Keratinocyte (primary cell): ENCODE measurements around the gene KRTAP5-4. TPM values are rescaled to one million over a fixed set of nuclear protein-coding genes. Genes with fewer than 3 reads are reported as not detected.

Experiments used
- DNase-seq: peaks from one replicate; pipeline ENCODE4 v3.0.0-alpha.2; 2011; ENCODE audit warnings: low read depth, missing footprints, low spot score
- FAIRE-seq: peaks from 2 replicates; lab custom pipeline; 2011; peaks lifted over from hg19 to GRCh38; lab: Jason Lieb, UNC
- H2AFZ ChIP-seq: 2 replicates; pipeline ENCODE4 v1.6.0; 2012; ENCODE audit warnings: low read length, control low read depth, inconsistent platforms; ENCODE audit not compliant: control insufficient read depth
- H3K27ac ChIP-seq: 2 replicates; pipeline ENCODE4 v1.5.1; 2011; ENCODE audit warnings: low read length; ENCODE audit not compliant: control insufficient read depth, insufficient read depth
- H3K27me3 ChIP-seq: 3 replicates; pipeline ENCODE4 v1.6.0; 2011; ENCODE audit warnings: low read length; ENCODE audit not compliant: control insufficient read depth, insufficient read depth; ENCODE audit errors: extremely low read depth
- H3K36me3 ChIP-seq, 2 experiments: 2 replicates in 1 of 2; 3 replicates in 1 of 2; pipeline ENCODE4 v1.5.1; 2011; ENCODE audit warnings: low read length in 2 of 2, mild to moderate bottlenecking in 1 of 2; ENCODE audit not compliant: control insufficient read depth in 2 of 2, insufficient read depth in 2 of 2; ENCODE audit errors: extremely low read depth in 1 of 2
- H3K4me1 ChIP-seq: 3 replicates; pipeline ENCODE4 v1.5.1; 2011; ENCODE audit warnings: low read length; ENCODE audit not compliant: control insufficient read depth, insufficient read depth; ENCODE audit errors: extremely low read depth
- H3K4me2 ChIP-seq: 3 replicates; pipeline ENCODE4 v1.6.0; 2011; ENCODE audit warnings: low read depth, low read length; ENCODE audit not compliant: control insufficient read depth, insufficient read depth; ENCODE audit errors: extremely low read depth
- H3K4me3 ChIP-seq, 3 experiments: fragments of 200-600 bp in 1 of 3; sonication (generic) in 1 of 3; 2 replicates in 2 of 3; 3 replicates in 1 of 3; pipeline ENCODE4 v1.5.1; 2011 to 2016; ENCODE audit warnings: low read length in 3 of 3, mild to moderate bottlenecking in 3 of 3, control low read depth in 2 of 3, inconsistent platforms in 1 of 3, low read depth in 1 of 3, mixed read lengths in 1 of 3, mixed run types in 1 of 3, moderate library complexity in 1 of 3; ENCODE audit not compliant: control insufficient read depth in 2 of 3, insufficient read depth in 2 of 3; ENCODE audit errors: extremely low read depth in 1 of 3
- H3K79me2 ChIP-seq: 2 replicates; pipeline ENCODE4 v1.6.0; 2012; ENCODE audit warnings: low read length; ENCODE audit not compliant: control insufficient read depth, insufficient read depth
- H3K9ac ChIP-seq: 3 replicates; pipeline ENCODE4 v1.6.0; 2011; ENCODE audit warnings: low read length; ENCODE audit not compliant: control insufficient read depth, insufficient read depth; ENCODE audit errors: extremely low read depth
- H3K9me1 ChIP-seq: 3 replicates; pipeline ENCODE4 v1.6.0; 2011; ENCODE audit warnings: low read length; ENCODE audit not compliant: control insufficient read depth, insufficient read depth; ENCODE audit errors: extremely low read depth
- H3K9me3 ChIP-seq: 2 replicates; pipeline ENCODE4 v1.5.1; 2012; ENCODE audit warnings: low read depth, low read length; ENCODE audit not compliant: control insufficient read depth
- H4K20me1 ChIP-seq: 3 replicates; pipeline ENCODE4 v1.6.0; 2011; ENCODE audit warnings: low read length; ENCODE audit not compliant: control insufficient read depth, insufficient read depth; ENCODE audit errors: extremely low read depth
- CTCF ChIP-seq, 3 experiments: IDR thresholded peaks in 1 of 3; conservative IDR thresholded peaks in 1 of 3; optimal IDR thresholded peaks in 1 of 3; 2 replicates in 2 of 3; 3 replicates in 1 of 3; pipeline versions ENCODE3 to v1.5.1; 2011; ENCODE audit warnings: low read length in 3 of 3, mild to moderate bottlenecking in 3 of 3, moderate library complexity in 2 of 3, control low read depth in 1 of 3, inconsistent platforms in 1 of 3; ENCODE audit not compliant: insufficient read depth in 2 of 3; ENCODE audit errors: extremely low read depth in 1 of 3
- EZH2 ChIP-seq: IDR thresholded peaks from one replicate; pipeline ENCODE4 v1.6.1; 2012; ENCODE audit warnings: inconsistent platforms, mild to moderate bottlenecking, low read length, moderate library complexity
- dilution Hi-C: fragments of 300-500 bp; cut with MboI; formaldehyde crosslinking; loops from one replicate; pipeline ENCODE4 v1.7.0; 2020; ENCODE audit warnings: low sequenced_read_pairs; ENCODE audit not compliant: extremely low pct_ligation_motif_present
- polyA plus RNA-seq, 5 experiments: library from polyadenylated mRNA; depleted of rRNA in 3 of 5; stranded (reverse) in 3 of 5; stranded (forward) in 1 of 5; unstranded in 1 of 5; fragments of >200 nt; gene quantifications; 1 replicate in 1 of 5; 2 replicates in 3 of 5; 3 replicates in 1 of 5; pipeline versions ENCODE4 v1.2.1 to v1.2.3, GENCODE V29; 2011 to 2012; ENCODE audit warnings: missing spikeins in 2 of 5, low read depth in 1 of 5, low replicate concordance in 1 of 5

The KRTAP5-4 gene
- polyA plus RNA-seq, 1 donor (not counting 4 experiments of a cell fraction or from before 2014, with no cell fraction given): not detected

DNA sequence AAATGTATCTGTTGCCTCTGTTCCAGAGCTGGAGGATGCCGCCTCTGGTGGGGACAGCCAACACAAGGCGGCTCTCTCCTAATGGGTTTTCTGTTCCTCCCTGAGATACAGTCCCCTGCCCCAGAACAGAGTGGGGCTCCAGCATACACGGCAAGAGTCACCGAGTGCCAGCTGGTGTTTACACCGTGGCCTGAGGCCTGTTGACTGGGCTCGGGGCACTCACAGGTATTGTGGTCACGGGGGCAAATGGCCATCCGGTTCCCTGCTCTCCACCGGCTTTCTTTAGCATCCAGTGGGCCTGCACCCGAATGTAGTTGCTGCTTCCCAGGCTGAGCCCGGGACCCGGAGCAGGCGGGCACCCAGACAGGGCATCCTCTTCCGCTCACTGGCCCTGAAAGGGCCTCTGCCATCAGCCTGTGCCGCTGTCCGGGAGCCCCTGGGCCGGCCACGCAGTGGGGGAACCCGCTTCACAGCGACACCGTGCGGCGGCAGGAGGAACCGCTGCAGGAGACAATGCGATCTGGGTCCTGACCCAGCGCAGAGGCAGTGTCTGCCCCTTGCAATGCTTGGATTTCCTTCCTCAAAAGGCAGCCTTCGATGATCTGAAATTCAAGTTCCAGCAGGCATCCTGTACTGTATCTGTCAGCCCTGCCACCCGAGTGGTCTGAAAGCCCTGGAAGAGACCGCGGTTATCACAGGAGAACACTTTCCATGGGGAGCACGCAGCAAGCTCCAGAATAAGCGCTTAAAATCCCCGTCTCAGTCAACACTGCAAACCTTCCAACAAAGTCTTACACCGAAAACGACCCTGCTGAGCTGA lies 6.8 kb upstream of the KRTAP5-4 start:
- Histone ChIP-seq H3K9ac (no peak overlapping the region), H2AFZ (no peak overlapping the region), H3K36me3 (no peaks in the 10 kb centered on the region), H3K9me3 (no peaks in the 10 kb centered on the region), H3K4me2 (no peak overlapping the region), H3K9me1 (no peaks in the 10 kb centered on the region), H4K20me1 (no peaks in the 10 kb centered on the region), H3K79me2 (no peaks in the 10 kb centered on the region), H3K4me3 (no peak overlapping the region), H3K27me3 (peaks cover 18% of the 10 kb centered on the region), H3K27ac (no peak overlapping the region), H3K4me1 (no peaks in the 10 kb centered on the region)
- FAIRE-seq (no peak), DNase-seq (no peak)
- dilution Hi-C loops: no loop called here
- TF ChIP-seq EZH2 (no peak), CTCF (optimal IDR thresholded peaks at IDR 0.05 in 1 of 3, IDR thresholded peaks at IDR 0.05 in 1 of 3, conservative IDR thresholded peaks at IDR 0.05 in 1 of 3; ENCODE audit: extremely low read depth in 1 of 3, insufficient read depth in 2 of 3, low read length in 3 of 3) (peak; percentile 81 to 99 (median 93))

DNA sequence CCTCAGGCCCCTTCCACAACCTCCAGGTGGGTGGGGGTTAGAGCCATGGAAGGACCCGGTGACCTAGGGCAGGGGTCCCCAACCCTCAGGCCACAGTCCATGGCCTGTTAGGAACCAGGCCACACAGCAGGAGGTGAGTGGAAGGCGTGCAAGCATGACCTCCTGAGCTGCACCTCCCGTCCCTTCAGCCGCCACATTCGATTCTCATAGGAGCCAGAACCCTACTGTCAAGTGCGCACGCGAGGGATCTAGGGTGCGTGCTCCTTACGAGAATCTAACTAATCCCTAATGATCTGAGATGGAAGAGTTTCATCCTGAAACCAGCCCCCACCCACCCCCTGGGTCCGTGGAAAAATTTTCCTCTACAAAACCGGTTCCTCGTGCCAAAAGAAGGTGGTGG lies 3.6 kb upstream of the KRTAP5-4 start:
- H4K20me1 ChIP-seq: no peaks in the 10 kb centered on the region
- H3K9me3 ChIP-seq: no peaks in the 10 kb centered on the region
- H3K4me2 ChIP-seq: no peak overlapping the region
- no peak overlapping the region for H2AFZ ChIP-seq
- no peak overlapping the region for H3K4me3 ChIP-seq
- dilution Hi-C loops: no loop called here
- H3K79me2 ChIP-seq: no peaks in the 10 kb centered on the region
- H3K27ac ChIP-seq: no peak overlapping the region
- no peak overlapping the region for H3K9ac ChIP-seq
- no peak for FAIRE-seq
- TF ChIP-seq CTCF (optimal IDR thresholded peaks at IDR 0.05 in 1 of 3, IDR thresholded peaks at IDR 0.05 in 1 of 3, conservative IDR thresholded peaks at IDR 0.05 in 1 of 3; ENCODE audit: extremely low read depth in 1 of 3, insufficient read depth in 2 of 3, low read length in 3 of 3) (no peak), EZH2 (no peak)
- no peaks in the 10 kb centered on the region for H3K9me1 ChIP-seq
- no peaks in the 10 kb centered on the region for H3K4me1 ChIP-seq
- H3K27me3 ChIP-seq: peaks cover 12% of the 10 kb centered on the region
- H3K36me3 ChIP-seq: no peaks in the 10 kb centered on the region
- DNase-seq: no peak
